Nephron (organoid): ENCODE measurements around the gene PTPRN2.

Experiments used
- H3K27ac Mint-ChIP-seq, 3 experiments: 2 replicates each; pipeline ENCODE4 v1.8.0; 2020; ENCODE audit warnings: mixed read lengths in 3 of 3, mild to moderate bottlenecking in 2 of 3, moderate library complexity in 1 of 3
- H3K27me3 Mint-ChIP-seq: 2 replicates; pipeline ENCODE4 v1.8.0; 2021; ENCODE audit warnings: low read depth, mild to moderate bottlenecking, moderate library complexity, mixed read lengths
- H3K36me3 Mint-ChIP-seq: 2 replicates; pipeline ENCODE4 v1.8.0; 2020; ENCODE audit warnings: low read depth, mixed read lengths
- H3K4me1 Mint-ChIP-seq: 2 replicates; pipeline ENCODE4 v1.8.0; 2020; ENCODE audit warnings: mixed read lengths
- H3K4me3 Mint-ChIP-seq, 3 experiments: 2 replicates each; pipeline ENCODE4 v1.8.0; 2020; ENCODE audit warnings: mild to moderate bottlenecking in 3 of 3, mixed read lengths in 3 of 3, moderate library complexity in 2 of 3
- H3K9me3 Mint-ChIP-seq: 2 replicates; pipeline ENCODE4 v1.8.0; 2020; ENCODE audit warnings: mixed read lengths
- CTCF ChIP-seq, 3 experiments: fragments of 200-600 bp; sonication (generic); IDR thresholded peaks; one replicate each; pipeline ENCODE4 v1.5.0; 2021; ENCODE audit warnings: antibody characterized with exemption in 3 of 3; ENCODE audit not compliant: unreplicated experiment in 3 of 3

PTPRN2 gene

DNA sequence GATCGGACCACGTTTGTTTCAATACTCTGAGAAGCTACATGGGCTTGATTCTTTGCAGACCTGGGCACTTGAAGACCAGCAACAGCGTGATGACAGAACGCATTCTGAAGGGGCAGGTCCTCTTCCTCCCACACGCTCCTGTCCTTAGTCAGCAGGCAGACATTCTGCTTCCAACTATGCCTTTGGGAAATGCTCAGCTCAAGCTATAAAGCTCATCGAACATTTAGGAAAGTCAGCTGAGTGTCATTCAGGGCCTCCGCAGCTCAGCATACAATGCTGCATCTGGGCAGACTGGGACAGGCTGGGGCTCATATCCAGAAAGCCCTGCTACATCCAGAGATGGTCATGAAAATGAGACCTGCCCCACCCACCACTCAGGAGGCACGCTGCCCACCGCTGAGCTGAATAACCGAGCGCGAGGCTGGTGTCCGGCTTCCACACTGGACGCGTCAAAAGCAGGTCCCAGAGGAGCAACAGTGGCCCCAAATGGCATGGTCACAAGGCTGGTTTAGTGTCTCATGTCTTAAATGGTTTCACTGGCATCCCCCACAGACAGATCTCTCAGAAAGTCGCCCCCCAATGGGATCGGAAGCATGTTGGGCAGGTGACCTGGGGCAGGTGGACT lies 976.8 kb downstream of the PTPRN2 start:
- H3K4me3 Mint-ChIP-seq: no peak overlapping the region
- no peaks in the 10 kb centered on the region for H3K9me3 Mint-ChIP-seq
- no peaks in the 10 kb centered on the region for H3K36me3 Mint-ChIP-seq
- no peak for TF ChIP-seq CTCF (IDR thresholded peaks at IDR 0.05; ENCODE audit: unreplicated experiment in 3 of 3)
- peaks cover 27% of the 10 kb centered on the region for H3K4me1 Mint-ChIP-seq
- H3K27me3 Mint-ChIP-seq: peaks cover 5% of the 10 kb centered on the region
- no peak overlapping the region for H3K27ac Mint-ChIP-seq

DNA sequence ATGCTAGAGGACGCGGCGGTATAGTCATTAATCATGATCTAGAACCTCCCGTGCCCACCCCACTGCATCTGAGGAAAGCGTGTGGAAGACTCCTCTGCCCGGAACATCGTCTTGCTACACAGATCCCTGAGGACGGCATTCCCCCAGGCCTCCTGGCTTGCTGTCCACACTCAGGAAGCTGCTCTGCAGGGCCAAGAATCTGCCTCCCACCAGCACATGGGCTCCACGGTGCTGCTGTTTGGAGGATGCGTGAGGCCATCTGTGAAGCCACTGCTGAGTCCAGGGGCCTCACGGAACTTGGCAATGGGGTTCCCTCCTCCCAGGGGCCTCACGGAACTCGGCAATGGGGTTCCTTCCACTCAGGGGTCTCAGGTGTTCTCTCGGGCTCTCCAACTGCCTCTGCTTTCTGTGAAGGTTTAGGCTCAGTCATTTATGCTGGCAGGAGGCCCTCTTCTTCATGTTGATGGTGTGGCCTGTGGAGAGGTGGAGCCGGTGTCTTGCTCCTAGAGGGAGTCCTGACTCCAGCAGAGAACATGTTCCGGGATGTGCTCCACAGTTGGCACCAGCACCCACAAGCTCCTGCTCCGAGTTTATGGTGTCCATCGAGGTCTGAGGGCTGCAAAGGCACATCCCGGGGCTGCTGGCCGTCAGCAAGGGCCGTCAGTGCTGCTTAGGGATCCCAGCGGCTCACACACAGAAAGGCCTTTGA lies 977.5 kb downstream of the PTPRN2 start:
- no peaks in the 10 kb centered on the region for H3K9me3 Mint-ChIP-seq
- peaks cover 20% of the 10 kb centered on the region for H3K4me1 Mint-ChIP-seq
- H3K36me3 Mint-ChIP-seq: no peaks in the 10 kb centered on the region
- TF ChIP-seq CTCF (IDR thresholded peaks at IDR 0.05; ENCODE audit: unreplicated experiment in 3 of 3): no peak
- no peak overlapping the region for H3K27ac Mint-ChIP-seq
- no peak overlapping the region for H3K4me3 Mint-ChIP-seq
- H3K27me3 Mint-ChIP-seq: peaks cover 5% of the 10 kb centered on the region

GRCh38 chr7:157609516-157609915 lies 978.1 kb downstream of the PTPRN2 start:
- no peaks in the 10 kb centered on the region for H3K9me3 Mint-ChIP-seq
- peaks cover 18% of the 10 kb centered on the region for H3K4me1 Mint-ChIP-seq
- H3K36me3 Mint-ChIP-seq: no peaks in the 10 kb centered on the region
- H3K27me3 Mint-ChIP-seq: peaks cover 6% of the 10 kb centered on the region
- TF ChIP-seq CTCF (IDR thresholded peaks at IDR 0.05; ENCODE audit: unreplicated experiment in 3 of 3): no peak
- no peak overlapping the region for H3K4me3 Mint-ChIP-seq
- no peak overlapping the region for H3K27ac Mint-ChIP-seq

- H3K27ac Mint-ChIP-seq: no peak overlapping the region
- H3K4me1 Mint-ChIP-seq: peaks cover 14% of the 10 kb centered on the region
- H3K27me3 Mint-ChIP-seq: peaks cover 6% of the 10 kb centered on the region
- H3K36me3 Mint-ChIP-seq: no peaks in the 10 kb centered on the region
- no peak overlapping the region for H3K4me3 Mint-ChIP-seq
- no peaks in the 10 kb centered on the region for H3K9me3 Mint-ChIP-seq
- no peak for TF ChIP-seq CTCF (IDR thresholded peaks at IDR 0.05; ENCODE audit: unreplicated experiment in 3 of 3)
Observed at GRCh38 chr7:157607218-157607617, 980.4 kb downstream of the PTPRN2 start.

GRCh38 chr7:157606140-157606539 lies 981.5 kb downstream of the PTPRN2 start:
- H3K9me3 Mint-ChIP-seq: no peaks in the 10 kb centered on the region
- peaks cover 9% of the 10 kb centered on the region for H3K27me3 Mint-ChIP-seq
- no peaks in the 10 kb centered on the region for H3K36me3 Mint-ChIP-seq
- no peak overlapping the region for H3K4me3 Mint-ChIP-seq
- peaks cover 16% of the 10 kb centered on the region for H3K4me1 Mint-ChIP-seq
- no peak overlapping the region for H3K27ac Mint-ChIP-seq
- no peak for TF ChIP-seq CTCF (IDR thresholded peaks at IDR 0.05; ENCODE audit: unreplicated experiment in 3 of 3)

GRCh38 chr7:157605638-157606037 lies 982.0 kb downstream of the PTPRN2 start:
- Mint-ChIP-seq H3K27me3 (peaks cover 9% of the 10 kb centered on the region), H3K4me1 (peaks cover 16% of the 10 kb centered on the region), H3K9me3 (no peaks in the 10 kb centered on the region), H3K36me3 (no peaks in the 10 kb centered on the region), H3K4me3 (no peak overlapping the region), H3K27ac (no peak overlapping the region)
- no peak for TF ChIP-seq CTCF (IDR thresholded peaks at IDR 0.05; ENCODE audit: unreplicated experiment in 3 of 3)
